GM18867 (cell line): ENCODE measurements around the gene BRIP1.
"Not testable (repeated sequence)": the region's sequence is repeated elsewhere in the genome, so short reads cannot be mapped to it uniquely, and the experiment has no call there.

ENCODE experiments used
- ATAC-seq: cut with Tn5 transposase; IDR thresholded peaks from one replicate; pipeline ENCODE4 v1.9.1; 2021; ENCODE audit warnings: mild to moderate bottlenecking, moderate library complexity; ENCODE audit not compliant: unreplicated experiment

The BRIP1 gene

DNA sequence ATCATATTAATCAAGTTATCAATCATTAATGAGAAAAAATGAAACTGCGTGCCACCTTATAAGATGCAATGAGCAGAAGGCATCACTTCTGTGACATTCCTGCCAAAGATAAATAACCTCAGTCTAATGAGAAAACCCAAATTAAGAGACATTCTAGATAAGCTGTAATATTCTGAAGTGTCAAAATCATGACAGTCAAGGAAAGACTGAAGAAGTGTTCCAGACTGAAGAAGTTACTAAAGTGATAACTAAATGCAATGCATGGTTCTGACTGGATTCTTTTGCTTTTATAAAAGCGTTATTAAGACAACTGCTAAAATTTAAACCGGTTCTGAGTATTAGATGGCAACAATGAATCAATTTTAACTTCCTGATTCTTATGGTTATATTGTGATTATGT lies 30.9 kb downstream of the BRIP1 start:
- no peak for ATAC-seq

- ATAC-seq, result no peak
Measured at GRCh38 chr17:61831099-61831498, 32.2 kb downstream of the BRIP1 start.

DNA sequence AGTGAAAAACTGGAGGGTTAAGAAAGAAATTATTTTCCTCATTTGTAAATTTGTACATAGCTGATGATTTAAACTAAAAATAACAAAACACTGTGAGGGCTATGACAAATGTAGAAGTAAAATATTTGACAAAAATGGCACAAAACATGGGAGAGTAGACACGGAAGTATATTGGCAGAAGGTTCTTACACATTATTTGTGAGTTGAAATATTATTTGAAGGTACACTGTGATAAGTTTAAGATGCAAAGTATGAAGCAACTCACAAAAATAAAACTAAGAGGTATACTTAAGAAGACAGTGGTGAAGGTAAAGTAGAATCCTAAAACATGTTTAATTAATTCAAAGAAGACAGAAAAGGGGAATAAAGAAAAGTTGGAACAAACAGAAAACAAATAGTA lies 34.6 kb downstream of the BRIP1 start:
- ATAC-seq, result no peak

- ATAC-seq, result no peak
Measured at GRCh38 chr17:61827649-61828395, 35.5 kb downstream of the BRIP1 start.

GRCh38 chr17:61826866-61827265 lies 36.5 kb downstream of the BRIP1 start:
- not testable (repeated sequence) for ATAC-seq

DNA sequence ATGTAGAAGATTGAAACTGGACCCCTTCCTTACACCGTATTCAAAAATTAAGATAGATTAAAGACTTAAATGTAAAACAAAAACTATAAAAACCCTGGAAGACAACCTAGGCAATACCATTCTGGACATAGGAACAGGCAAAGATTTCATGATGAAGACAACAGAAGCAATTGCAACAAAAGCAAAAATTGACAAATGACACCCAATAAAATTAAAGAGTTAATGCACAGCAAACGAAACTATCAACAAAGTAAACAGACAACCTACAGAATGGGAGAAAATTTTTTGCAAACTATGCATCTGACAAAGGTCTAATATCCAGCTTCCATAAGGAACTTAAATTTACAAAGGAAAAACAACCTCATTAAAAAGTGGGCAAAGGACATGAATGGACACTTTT lies 37.1 kb downstream of the BRIP1 start:
- ATAC-seq, result not testable (repeated sequence)

DNA sequence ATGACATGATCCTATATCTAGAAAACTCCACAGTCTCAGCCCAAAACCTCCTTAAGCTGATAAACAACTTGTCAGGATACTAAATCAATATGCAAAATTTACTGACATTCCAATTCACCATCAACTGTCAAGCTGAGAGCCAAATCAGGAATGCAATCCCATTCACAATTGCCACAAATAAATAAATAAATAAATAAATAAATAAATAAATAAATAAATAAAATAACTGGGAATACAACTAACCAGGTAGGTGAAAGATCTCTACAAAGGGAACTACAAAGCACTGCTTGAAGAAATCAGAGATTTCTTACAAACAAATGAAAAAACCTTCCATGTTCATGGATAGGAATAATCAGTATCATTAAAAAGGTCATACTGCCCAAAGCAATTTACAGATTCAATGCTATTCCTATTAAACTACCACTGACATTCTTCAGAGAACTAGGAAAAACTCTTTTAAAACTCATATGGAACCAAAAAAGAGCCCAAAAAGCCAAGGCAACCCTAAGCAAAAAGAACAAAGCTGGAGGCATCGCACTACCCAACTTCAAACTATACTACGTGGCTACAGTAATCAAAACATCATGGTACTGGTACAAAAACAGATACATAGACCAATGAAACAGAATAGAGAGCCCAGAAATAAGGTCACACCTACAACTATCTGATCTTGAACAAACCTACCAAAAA lies 37.7 kb downstream of the BRIP1 start:
- ATAC-seq, result no peak

DNA sequence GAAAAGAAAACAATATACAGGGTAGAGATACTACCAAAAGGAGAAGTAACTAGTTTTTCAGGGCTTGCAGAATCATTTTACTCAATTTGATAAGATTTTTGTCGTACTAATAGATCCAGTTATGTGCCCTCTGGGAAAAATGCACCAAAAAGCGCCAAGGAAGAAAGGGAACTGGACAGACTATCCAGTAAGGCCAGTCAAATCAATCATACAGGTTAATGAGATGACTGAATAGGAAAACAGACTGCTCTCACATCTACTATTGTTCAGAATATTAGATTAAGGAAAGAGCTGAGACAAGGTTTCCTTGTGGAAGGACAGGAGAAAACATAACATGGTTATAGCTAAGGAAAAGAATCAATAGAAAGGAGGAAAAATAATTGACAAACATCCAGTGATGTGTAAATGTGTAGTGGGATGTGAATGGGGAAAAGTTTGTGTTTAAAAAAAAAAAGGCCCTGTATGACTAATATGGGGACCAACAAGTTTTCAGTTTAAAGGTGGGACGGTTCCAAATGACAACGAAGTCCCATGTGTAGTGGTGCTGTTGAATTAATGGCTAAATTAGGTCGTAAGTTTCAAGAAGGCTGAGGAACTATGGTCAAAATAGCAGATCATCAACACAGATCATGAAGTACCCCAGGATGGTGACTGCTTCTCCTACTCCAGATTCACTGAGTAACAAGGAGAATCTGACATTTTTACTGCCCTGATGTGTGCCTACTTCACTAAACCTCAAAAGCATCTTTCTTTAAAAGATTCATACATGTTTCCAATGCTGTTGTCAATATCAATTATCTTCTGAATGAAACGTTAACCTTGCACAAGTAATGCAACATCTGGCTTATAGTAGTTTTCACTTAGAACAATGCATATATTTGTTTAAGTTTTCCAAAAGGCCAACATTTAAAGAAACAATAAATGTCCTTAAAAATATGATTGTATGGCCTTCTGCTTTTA lies 40.7 kb downstream of the BRIP1 start:
- no peak for ATAC-seq

- ATAC-seq, result no peak
Measured at GRCh38 chr17:61821655-61822054, 41.7 kb downstream of the BRIP1 start.

- not testable (repeated sequence) for ATAC-seq
Measured at GRCh38 chr17:61819265-61819664, 44.1 kb downstream of the BRIP1 start.

DNA sequence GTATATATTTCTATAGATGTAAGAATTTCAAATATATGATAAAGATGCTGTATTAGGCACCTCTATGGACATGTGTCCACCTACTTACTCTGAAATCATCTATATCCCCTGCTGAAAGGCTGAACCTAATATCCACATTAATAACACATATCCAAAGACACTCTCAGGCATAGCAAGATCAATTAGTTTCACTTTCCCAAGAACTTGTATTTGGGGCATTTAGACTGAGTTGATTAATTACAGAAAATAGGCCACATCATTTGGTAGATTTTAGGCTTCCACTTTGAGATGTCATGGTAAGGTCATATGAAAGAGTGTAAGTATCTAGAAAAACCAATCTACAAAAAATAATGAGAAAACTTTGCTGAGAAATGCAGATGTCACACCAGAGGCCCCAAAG lies 45.1 kb downstream of the BRIP1 start:
- no peak for ATAC-seq

DNA sequence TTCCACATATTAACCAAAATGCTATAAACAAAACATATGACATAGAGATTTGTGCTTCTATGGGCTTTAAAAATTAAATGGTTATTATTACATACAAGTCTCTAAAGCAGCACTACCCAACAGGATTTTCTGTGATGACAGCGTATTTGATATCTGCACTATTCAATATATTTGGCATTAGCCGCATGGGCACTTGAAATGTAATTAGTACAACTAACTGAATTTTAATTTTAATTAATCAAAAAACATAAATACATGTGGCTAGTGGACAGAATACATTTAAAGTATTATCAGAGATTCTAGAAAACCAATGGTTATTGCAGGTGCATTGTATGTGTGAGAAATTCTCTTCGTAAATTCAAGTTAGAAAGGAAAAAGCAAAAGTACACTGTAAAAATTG lies 45.9 kb downstream of the BRIP1 start:
- no peak for ATAC-seq

DNA sequence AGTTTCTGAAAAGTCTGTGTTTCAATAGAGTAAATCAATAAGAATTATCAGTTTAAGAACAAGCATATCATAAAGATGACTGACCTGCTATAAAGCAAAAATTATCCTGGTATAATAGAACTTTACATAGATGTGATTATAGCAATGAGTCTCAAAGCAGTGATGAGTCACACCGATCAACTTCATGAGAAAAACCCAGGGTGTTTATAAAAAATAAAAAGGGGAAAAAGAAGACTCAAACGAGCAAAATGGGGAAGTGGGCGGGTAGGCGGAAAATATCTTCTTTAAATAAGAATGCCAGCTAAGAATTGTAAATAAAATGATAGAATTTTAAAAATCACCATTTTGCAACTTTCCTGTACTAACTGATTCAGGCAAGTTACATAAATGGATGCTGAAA lies 46.8 kb downstream of the BRIP1 start:
- no peak for ATAC-seq

- ATAC-seq, result no peak
Measured at GRCh38 chr17:61815863-61816503, 47.3 kb downstream of the BRIP1 start.

- ATAC-seq, result no peak
Measured at GRCh38 chr17:61814485-61814884, 48.8 kb downstream of the BRIP1 start.

- ATAC-seq, result no peak
Measured at GRCh38 chr17:61813211-61813610, 50.1 kb downstream of the BRIP1 start.

GRCh38 chr17:61812747-61813146 lies 50.6 kb downstream of the BRIP1 start:
- ATAC-seq, result no peak

DNA sequence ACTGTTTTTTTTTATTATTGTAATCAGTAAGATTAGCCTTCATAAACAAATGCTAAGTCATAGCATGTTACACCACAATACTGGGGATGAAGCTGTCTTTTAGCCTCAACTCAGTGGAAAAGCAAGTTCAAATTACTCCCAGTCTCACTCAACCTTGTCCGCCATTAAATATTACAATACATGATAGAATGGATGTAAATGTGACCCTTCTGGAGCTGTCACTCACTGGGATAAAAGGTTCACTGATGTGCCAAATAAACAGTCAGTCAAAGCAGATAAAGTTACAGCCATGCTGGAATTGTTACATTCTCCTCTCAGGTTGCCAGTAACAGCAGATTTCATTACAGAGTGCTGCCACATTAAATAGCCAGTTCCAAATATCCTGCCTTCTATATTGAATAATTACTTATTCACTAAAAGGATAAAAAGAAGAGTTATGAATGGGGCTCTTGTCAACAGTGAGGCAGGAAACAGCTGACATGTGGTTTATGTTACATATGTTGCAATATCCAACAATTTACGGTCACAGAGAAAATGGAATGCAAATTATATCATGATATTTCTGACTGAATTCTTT lies 53.4 kb downstream of the BRIP1 start:
- no peak for ATAC-seq

DNA sequence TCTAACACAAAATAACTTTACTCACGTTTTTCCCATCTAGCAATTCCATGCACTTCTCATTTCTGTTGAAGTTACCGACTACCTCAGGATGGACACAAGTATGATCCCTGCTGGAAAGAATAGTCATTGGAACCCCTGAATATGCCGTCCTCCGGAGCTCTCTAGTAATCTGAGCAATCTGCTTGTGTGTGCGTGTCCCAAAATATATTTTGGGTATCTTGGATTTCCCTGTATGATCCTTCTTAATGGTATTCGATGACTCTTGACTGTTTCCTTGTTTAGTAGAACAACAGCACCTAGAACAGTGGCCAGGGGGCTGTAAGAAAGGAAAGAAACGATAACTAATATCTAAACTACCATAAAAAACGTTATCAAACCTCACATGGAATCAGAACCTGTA lies 54.9 kb downstream of the BRIP1 start:
- no peak for ATAC-seq

DNA sequence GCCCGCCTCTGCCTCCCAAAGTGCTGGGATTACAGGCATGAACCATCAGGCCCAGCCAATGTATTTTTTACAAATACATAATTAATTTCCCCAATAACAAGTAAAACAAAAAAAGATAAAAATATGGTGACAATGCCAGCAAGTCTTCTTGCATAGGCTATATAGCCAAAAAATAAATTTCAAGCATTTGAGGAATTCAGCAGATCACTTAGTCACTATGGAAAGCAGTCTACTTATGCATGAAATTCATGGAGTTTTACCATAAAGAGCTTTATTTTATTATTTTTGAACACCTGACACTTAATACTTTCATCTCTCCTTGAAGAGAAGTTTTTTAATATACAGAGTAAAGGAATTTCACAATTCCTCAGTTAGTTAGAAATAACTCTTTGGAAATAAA lies 56.4 kb downstream of the BRIP1 start:
- no peak for ATAC-seq
